OCI-LY1 (cell line): ENCODE results near the gene CDK9.

Experiments
- H2AFZ ChIP-seq: fragments of 200-600 bp; sonication (generic), shearing (Covaris generic); 2 replicates; pipeline ENCODE4 v1.6.0; 2014; ENCODE audit warnings: antibody characterized with exemption, mild to moderate bottlenecking, low read length
- H3F3A ChIP-seq: fragments of 200-600 bp; sonication (generic), shearing (Covaris generic); 2 replicates; pipeline ENCODE4 v1.6.0; 2014; ENCODE audit warnings: mild to moderate bottlenecking, antibody characterized with exemption, low read length, moderate library complexity; ENCODE audit not compliant: insufficient read depth
- H3K27ac ChIP-seq: fragments of 200-600 bp; sonication (generic); 2 replicates; pipeline ENCODE4 v1.5.1; 2014; ENCODE audit warnings: low read length, mixed run types, mild to moderate bottlenecking, low read depth; ENCODE audit not compliant: poor library complexity, severe bottlenecking
- H3K27me3 ChIP-seq: fragments of 200-600 bp; sonication (generic); 2 replicates; pipeline ENCODE4 v1.6.0; 2014; ENCODE audit warnings: antibody characterized with exemption, mild to moderate bottlenecking, low read length, moderate library complexity; ENCODE audit not compliant: insufficient read depth
- H3K36me3 ChIP-seq: fragments of 200-600 bp; sonication (generic); 2 replicates; pipeline ENCODE4 v1.6.1; 2014; ENCODE audit warnings: mild to moderate bottlenecking, antibody characterized with exemption, low read length, moderate library complexity, mixed read lengths; ENCODE audit not compliant: insufficient read depth
- H3K4me1 ChIP-seq: fragments of 200-600 bp; sonication (generic); 2 replicates; pipeline ENCODE4 v1.5.1; 2014; ENCODE audit warnings: mild to moderate bottlenecking, low read length, moderate library complexity; ENCODE audit not compliant: insufficient read depth, severe bottlenecking
- H3K4me2 ChIP-seq: fragments of 200-600 bp; sonication (generic), shearing (Covaris generic); 2 replicates; pipeline ENCODE4 v1.6.1; 2014; ENCODE audit warnings: low read length
- H3K4me3 ChIP-seq: fragments of 200-600 bp; sonication (generic); 2 replicates; pipeline ENCODE4 v1.5.1; 2014; ENCODE audit warnings: low read length, low read depth, mild to moderate bottlenecking, mixed read lengths; ENCODE audit not compliant: poor library complexity, severe bottlenecking
- H3K79me2 ChIP-seq: fragments of 200-600 bp; shearing (Covaris generic); 2 replicates; pipeline ENCODE4 v1.6.1; 2016; ENCODE audit warnings: mixed run types, low read length, mixed read lengths; ENCODE audit not compliant: insufficient read depth
- H3K9ac ChIP-seq: fragments of 200-600 bp; sonication (generic), shearing (Covaris generic); 2 replicates; pipeline ENCODE4 v1.6.1; 2014; ENCODE audit warnings: mild to moderate bottlenecking, low read length, mixed read lengths
- H3K9me2 ChIP-seq: fragments of 200-600 bp; sonication (generic), shearing (Covaris generic); 2 replicates; pipeline ENCODE4 v1.6.1; 2014; ENCODE audit warnings: low read depth, mild to moderate bottlenecking, low read length, mixed read lengths
- H3K9me3 ChIP-seq: fragments of 200-600 bp; shearing (Covaris generic); 2 replicates; pipeline ENCODE4 v1.6.1; 2014; ENCODE audit warnings: low read length, mixed read lengths
- H4K20me1 ChIP-seq: fragments of 200-600 bp; sonication (generic), shearing (Covaris generic); 2 replicates; pipeline ENCODE4 v1.6.0; 2016; ENCODE audit warnings: mild to moderate bottlenecking, low read length; ENCODE audit not compliant: insufficient read depth
- CTCF ChIP-seq: fragments of 200-600 bp; sonication (generic), shearing (Covaris generic); IDR thresholded peaks from 2 replicates; pipeline ENCODE4 v1.5.1; 2017; ENCODE audit warnings: mild to moderate bottlenecking, antibody characterized with exemption, low read length, moderate library complexity, mixed read lengths
- EZH2 ChIP-seq: fragments of 200-600 bp; sonication (generic), shearing (Covaris generic); IDR thresholded peaks from 2 replicates; pipeline ENCODE4 v1.8.0; 2017; ENCODE audit warnings: borderline replicate concordance, mixed run types, mild to moderate bottlenecking, antibody characterized with exemption, low read length, moderate library complexity, mixed read lengths

CDK9 gene

GRCh38 chr9:127808347-127809001 lies 22.6 kb downstream of the CDK9 start:
- Histone ChIP-seq H3K36me3 (peaks cover 67% of the 10 kb centered on the region), H3K9ac (no peak overlapping the region), H4K20me1 (no peaks in the 10 kb centered on the region), H2AFZ (no peak overlapping the region), H3F3A (no peaks in the 10 kb centered on the region), H3K4me3 (no peak overlapping the region), H3K4me1 (peaks cover 10% of the 10 kb centered on the region), H3K79me2 (peaks cover 4% of the 10 kb centered on the region; the same call in 1 of the 2 replicates), H3K27ac (peak overlapping the region; percentile 40), H3K27me3 (no peaks in the 10 kb centered on the region), H3K9me3 (no peaks in the 10 kb centered on the region), H3K4me2 (no peak overlapping the region), H3K9me2 (no peaks in the 10 kb centered on the region)
- TF ChIP-seq EZH2: no peak
- no peak for TF ChIP-seq CTCF

- Histone ChIP-seq H3K9ac (no peak overlapping the region), H3K4me2 (no peak overlapping the region), H2AFZ (no peak overlapping the region), H3K4me3 (no peak overlapping the region), H3K36me3 (peaks cover 71% of the 10 kb centered on the region), H3K27me3 (no peaks in the 10 kb centered on the region), H3K4me1 (peaks cover 4% of the 10 kb centered on the region), H3F3A (no peaks in the 10 kb centered on the region), H3K27ac (peak overlapping the region; percentile 40), H3K9me3 (no peaks in the 10 kb centered on the region), H4K20me1 (no peaks in the 10 kb centered on the region), H3K9me2 (no peaks in the 10 kb centered on the region), H3K79me2 (no peaks in the 10 kb centered on the region)
- no peak for TF ChIP-seq EZH2
- no peak for TF ChIP-seq CTCF
These were observed 23.2 kb downstream of the CDK9 start for GRCh38 chr9:127809002-127809539.

GRCh38 chr9:127809540-127810377 lies 23.9 kb downstream of the CDK9 start:
- Histone ChIP-seq H2AFZ (no peak overlapping the region), H3K4me3 (no peak overlapping the region), H4K20me1 (no peaks in the 10 kb centered on the region), H3K4me1 (no peaks in the 10 kb centered on the region), H3K36me3 (peaks cover 71% of the 10 kb centered on the region), H3K9ac (no peak overlapping the region), H3K9me3 (no peaks in the 10 kb centered on the region), H3K4me2 (no peak overlapping the region), H3K9me2 (no peaks in the 10 kb centered on the region), H3F3A (no peaks in the 10 kb centered on the region), H3K27ac (no peak overlapping the region), H3K27me3 (no peaks in the 10 kb centered on the region), H3K79me2 (no peaks in the 10 kb centered on the region)
- TF ChIP-seq CTCF (no peak), EZH2 (no peak)
